Smooth muscle cell (in vitro differentiated cells): ENCODE data around the gene EXD3. TPM values are rescaled to one million over a fixed set of nuclear protein-coding genes. Genes with fewer than 3 reads are reported as not detected.

Experiments used
- DNase-seq: peaks from one replicate; lab custom pipeline; 2025; ENCODE audit not compliant: unreplicated experiment; lab: John Stamatoyannopoulos, UW
- H2AFZ ChIP-seq: fragments of 200-600 bp; sonication (generic); 2 replicates; pipeline ENCODE4 v1.6.0; 2016; ENCODE audit warnings: antibody characterized with exemption, low read depth, mild to moderate bottlenecking
- H3F3A ChIP-seq: fragments of 200-600 bp; sonication (generic); 2 replicates; pipeline ENCODE4 v1.6.0; 2017; ENCODE audit warnings: antibody characterized with exemption, low read depth
- H3K27ac ChIP-seq: fragments of 200-600 bp; sonication (generic); 2 replicates; pipeline ENCODE4 v1.5.1; 2016; ENCODE audit warnings: low read depth, mild to moderate bottlenecking
- H3K27me3 ChIP-seq: fragments of 200-600 bp; sonication (generic); 2 replicates; pipeline ENCODE4 v1.6.1; 2016; ENCODE audit warnings: low read depth, mild to moderate bottlenecking
- H3K36me3 ChIP-seq: fragments of 200-600 bp; sonication (generic); 2 replicates; pipeline ENCODE4 v1.5.1; 2016; ENCODE audit warnings: low read depth
- H3K4me1 ChIP-seq: fragments of 200-600 bp; sonication (generic); 2 replicates; pipeline ENCODE4 v1.5.1; 2016; ENCODE audit warnings: low read depth
- H3K4me2 ChIP-seq: fragments of 200-600 bp; sonication (generic); 2 replicates; pipeline ENCODE4 v1.6.0; 2016; ENCODE audit warnings: mild to moderate bottlenecking
- H3K4me3 ChIP-seq: fragments of 200-600 bp; sonication (generic); 2 replicates; pipeline ENCODE4 v1.5.1; 2016; ENCODE audit warnings: mild to moderate bottlenecking
- H3K79me2 ChIP-seq: fragments of 200-600 bp; sonication (generic); 2 replicates; pipeline ENCODE4 v1.6.0; 2016; ENCODE audit warnings: low read depth, mild to moderate bottlenecking
- H3K9ac ChIP-seq: fragments of 200-600 bp; sonication (generic); 2 replicates; pipeline ENCODE4 v1.6.0; 2016; ENCODE audit warnings: low read depth
- H3K9me3 ChIP-seq: fragments of 200-600 bp; sonication (generic); replicated peaks from 2 replicates; pipeline ENCODE4 v1.5.1; 2016; ENCODE audit warnings: low read depth
- H4K20me1 ChIP-seq: fragments of 200-600 bp; sonication (generic); 2 replicates; pipeline ENCODE4 v1.6.0; 2016; ENCODE audit warnings: low read depth
- WGBS: methylation state at CpG from one replicate; pipeline ENCODE4 v1.1.7; 2016; ENCODE audit warnings: low lambda C conversion rate; 5-methylcytosine and 5-hydroxymethylcytosine counted together
- polyA plus RNA-seq: library from polyadenylated mRNA; unstranded; fragments of >200 nt; fragmentation: Nextera tagmentation; extraction: Ambion mirVana; gene quantifications from 2 replicates; pipeline ENCODE4 v1.2.1, GENCODE V29; 2016
- total RNA-seq: library from RNA; depleted of rRNA; stranded (reverse); fragments of >200 nt; gene quantifications from 2 replicates; pipeline ENCODE4 v1.2.3, GENCODE V29; 2014
- TF ChIP-seq, protein P1 (sequence below): fragments of 200-600 bp; sonication (generic); IDR thresholded peaks from 2 replicates; pipeline ENCODE4 v1.5.1; 2017; ENCODE audit warnings: borderline replicate concordance, mild to moderate bottlenecking, antibody characterized with exemption; ENCODE audit not compliant: insufficient read depth, poor library complexity, severe bottlenecking

Gene EXD3
- total and polyA plus RNA-seq, 2 experiments from 2014 or later, result 3.1 to 15.7 TPM

DNA sequence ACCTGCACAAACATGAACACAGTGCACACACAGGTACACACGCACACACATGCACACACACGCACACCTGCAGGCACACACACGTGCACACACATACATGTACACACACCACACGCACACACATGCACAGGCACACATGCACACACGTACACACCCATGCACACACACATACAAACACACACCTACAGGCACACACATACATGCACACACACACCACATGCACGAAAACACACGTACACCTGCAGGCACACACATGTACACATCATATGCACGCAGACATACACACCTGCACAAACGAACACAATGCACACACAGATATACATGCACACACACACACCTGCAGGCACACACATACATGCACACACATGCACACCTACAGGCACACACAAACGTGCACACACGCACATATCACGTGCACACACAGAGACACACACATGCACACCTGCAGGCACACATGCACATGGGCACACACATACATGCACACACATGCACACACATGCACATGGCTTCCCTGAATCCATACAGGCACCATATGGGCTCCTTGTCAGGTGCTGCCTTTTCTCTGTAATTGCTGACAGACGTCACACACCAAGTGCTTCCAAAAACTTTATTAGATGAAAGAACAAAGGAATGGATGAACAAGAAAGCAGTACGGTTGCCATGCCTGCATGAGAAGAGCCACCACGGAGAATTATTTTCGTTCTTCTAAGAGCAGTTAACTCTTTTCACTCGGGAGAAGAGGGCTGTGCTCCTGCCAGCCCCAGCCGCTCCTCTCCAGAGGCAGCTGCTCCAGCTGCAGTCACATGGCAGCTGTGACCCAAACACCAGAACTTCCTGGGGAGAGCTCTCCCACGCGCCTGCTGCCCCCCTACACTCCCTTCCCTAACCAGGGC lies 57.2 kb downstream of the EXD3 start:
- Histone ChIP-seq H3K4me2 (no peak overlapping the region), H3K9me3 (no peaks in the 10 kb centered on the region), H3K9ac (no peak overlapping the region), H4K20me1 (no peaks in the 10 kb centered on the region), H3K27ac (no peak overlapping the region), H3K4me1 (peaks cover 14% of the 10 kb centered on the region), H2AFZ (no peak overlapping the region), H3K36me3 (no peaks in the 10 kb centered on the region), H3K27me3 (no peaks in the 10 kb centered on the region), H3F3A (no peaks in the 10 kb centered on the region), H3K79me2 (no peaks in the 10 kb centered on the region), H3K4me3 (no peak overlapping the region)
- no peak for DNase-seq
- 94% methylated on average over 20 of the region's 20 CpGs for WGBS
- TF ChIP-seq, protein P1, sequence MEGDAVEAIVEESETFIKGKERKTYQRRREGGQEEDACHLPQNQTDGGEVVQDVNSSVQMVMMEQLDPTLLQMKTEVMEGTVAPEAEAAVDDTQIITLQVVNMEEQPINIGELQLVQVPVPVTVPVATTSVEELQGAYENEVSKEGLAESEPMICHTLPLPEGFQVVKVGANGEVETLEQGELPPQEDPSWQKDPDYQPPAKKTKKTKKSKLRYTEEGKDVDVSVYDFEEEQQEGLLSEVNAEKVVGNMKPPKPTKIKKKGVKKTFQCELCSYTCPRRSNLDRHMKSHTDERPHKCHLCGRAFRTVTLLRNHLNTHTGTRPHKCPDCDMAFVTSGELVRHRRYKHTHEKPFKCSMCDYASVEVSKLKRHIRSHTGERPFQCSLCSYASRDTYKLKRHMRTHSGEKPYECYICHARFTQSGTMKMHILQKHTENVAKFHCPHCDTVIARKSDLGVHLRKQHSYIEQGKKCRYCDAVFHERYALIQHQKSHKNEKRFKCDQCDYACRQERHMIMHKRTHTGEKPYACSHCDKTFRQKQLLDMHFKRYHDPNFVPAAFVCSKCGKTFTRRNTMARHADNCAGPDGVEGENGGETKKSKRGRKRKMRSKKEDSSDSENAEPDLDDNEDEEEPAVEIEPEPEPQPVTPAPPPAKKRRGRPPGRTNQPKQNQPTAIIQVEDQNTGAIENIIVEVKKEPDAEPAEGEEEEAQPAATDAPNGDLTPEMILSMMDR, result no peak

DNA sequence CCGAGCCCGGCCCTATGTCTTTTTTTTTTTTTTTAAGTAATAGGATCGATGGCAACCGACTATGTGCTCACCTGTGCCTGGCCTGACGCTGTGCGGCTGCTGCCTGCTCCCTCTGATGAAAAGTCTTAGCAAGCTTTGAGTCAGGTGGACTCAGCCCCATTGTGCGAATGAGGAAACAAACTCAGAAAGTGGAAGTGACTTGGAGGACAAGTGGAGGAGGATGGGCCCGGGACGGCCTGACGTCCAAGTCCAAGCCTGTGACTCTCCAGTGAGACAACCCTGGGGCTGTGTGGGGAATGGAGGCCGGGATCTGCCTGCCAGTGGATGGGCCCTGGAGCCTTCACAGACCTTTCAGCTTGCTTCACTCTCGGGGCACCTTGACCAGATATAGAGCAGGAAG lies 57.9 kb downstream of the EXD3 start:
- Histone ChIP-seq H3F3A (no peaks in the 10 kb centered on the region), H3K9ac (no peak overlapping the region)
- 97% methylated on average over 12 of the region's 12 CpGs for WGBS

DNA sequence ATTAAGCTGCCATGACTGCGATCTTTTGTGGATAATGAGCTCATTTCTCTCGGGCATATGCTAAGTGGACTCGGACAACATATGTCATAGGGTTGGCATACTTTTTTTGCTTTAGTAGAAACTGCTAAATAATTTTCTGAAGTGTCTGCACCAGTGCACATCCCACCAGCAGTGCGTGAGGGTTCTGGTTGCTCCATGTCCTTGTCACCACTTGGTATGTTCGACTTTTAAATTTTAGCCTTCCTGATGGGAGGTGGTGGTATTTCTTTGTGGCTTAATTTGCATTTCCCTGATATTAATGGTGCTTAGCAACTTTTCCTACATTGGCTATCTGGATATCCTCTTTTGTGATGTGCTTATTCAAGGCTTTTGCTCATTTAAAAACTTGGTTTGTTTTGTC lies 63.1 kb downstream of the EXD3 start:
- no peaks in the 10 kb centered on the region for H3K79me2 ChIP-seq
- no peak overlapping the region for H3K9ac ChIP-seq
- no peaks in the 10 kb centered on the region for H3K36me3 ChIP-seq
- H3K4me3 ChIP-seq, result no peak overlapping the region
- TF ChIP-seq, protein P1, result no peak
- H3K27me3 ChIP-seq, result no peaks in the 10 kb centered on the region
- H3K4me1 ChIP-seq, result no peaks in the 10 kb centered on the region
- WGBS, result 85% methylated on average over 5 of the region's 5 CpGs
- no peak overlapping the region for H3K4me2 ChIP-seq
- H3F3A ChIP-seq, result no peaks in the 10 kb centered on the region
- peaks cover 5% of the 10 kb centered on the region for H3K9me3 ChIP-seq
- no peak for DNase-seq
- no peak overlapping the region for H3K27ac ChIP-seq
- no peak overlapping the region for H2AFZ ChIP-seq
- H4K20me1 ChIP-seq, result no peaks in the 10 kb centered on the region

More for the DNA sequence above, 57.9 kb downstream of the EXD3 start:
- Histone ChIP-seq H3K4me2 (no peak overlapping the region), H3K27ac (no peak overlapping the region), H3K4me1 (peaks cover 9% of the 10 kb centered on the region), H4K20me1 (no peaks in the 10 kb centered on the region), H3K36me3 (no peaks in the 10 kb centered on the region), H2AFZ (no peak overlapping the region), H3K27me3 (no peaks in the 10 kb centered on the region), H3K9me3 (no peaks in the 10 kb centered on the region), H3K79me2 (no peaks in the 10 kb centered on the region), H3K4me3 (no peak overlapping the region)
- DNase-seq, result no peak
- TF ChIP-seq, protein P1, result no peak

DNA sequence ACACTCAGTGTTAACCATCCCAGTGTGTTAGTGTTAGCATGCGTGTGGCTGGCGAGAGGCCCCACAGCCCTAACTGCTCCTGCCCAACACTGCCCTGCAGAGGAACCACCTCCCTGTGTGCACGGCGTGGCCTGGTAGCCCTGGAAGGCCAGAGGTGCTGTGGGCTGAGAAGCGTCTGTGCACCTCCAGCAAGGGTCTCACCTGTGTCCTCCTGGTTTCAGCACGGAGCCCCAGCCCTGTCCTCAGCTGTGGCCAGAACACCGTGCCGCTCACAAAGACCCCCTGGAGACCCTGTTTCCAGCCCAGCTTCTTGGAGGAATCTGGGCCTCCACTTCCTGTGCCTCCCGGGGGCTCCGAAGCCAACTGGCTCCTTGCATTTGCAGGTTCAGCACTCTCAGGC lies 64.8 kb downstream of the EXD3 start:
- H3K4me2 ChIP-seq, result no peak overlapping the region
- H3K27ac ChIP-seq, result no peak overlapping the region
- no peaks in the 10 kb centered on the region for H4K20me1 ChIP-seq
- DNase-seq, result no peak
- no peak overlapping the region for H2AFZ ChIP-seq
- H3K79me2 ChIP-seq, result no peaks in the 10 kb centered on the region
- no peak overlapping the region for H3K9ac ChIP-seq
- H3K4me3 ChIP-seq, result no peak overlapping the region
- H3K27me3 ChIP-seq, result no peaks in the 10 kb centered on the region
- H3K36me3 ChIP-seq, result no peaks in the 10 kb centered on the region
- no peaks in the 10 kb centered on the region for H3F3A ChIP-seq
- 98% methylated on average over 10 of the region's 10 CpGs for WGBS
- no peaks in the 10 kb centered on the region for H3K4me1 ChIP-seq
- TF ChIP-seq, protein P1, result no peak
- H3K9me3 ChIP-seq, result peaks cover 5% of the 10 kb centered on the region
